ENCODE results near the gene CD300A.

DNA sequence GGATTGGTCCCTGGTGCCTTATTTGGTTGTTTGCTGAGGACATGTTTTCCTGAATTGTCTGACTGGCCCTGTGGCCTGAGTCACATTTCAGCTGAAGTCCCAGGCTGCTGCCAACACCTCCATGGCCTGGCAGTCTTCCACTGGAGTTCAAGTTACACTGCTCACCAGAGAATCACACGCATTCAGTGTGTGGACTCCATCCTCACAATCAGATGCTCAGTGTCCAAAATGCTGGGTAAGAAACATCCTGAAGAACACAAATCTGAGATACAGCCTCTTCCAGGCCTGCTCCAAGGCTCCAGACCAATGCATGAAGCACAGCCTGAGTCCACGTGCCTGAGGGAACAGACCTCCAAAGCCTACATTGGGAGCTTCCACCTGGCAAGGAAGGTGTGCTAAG lies 45.6 kb downstream of the CD300A start:
- TF ChIP-seq, protein P1, sequence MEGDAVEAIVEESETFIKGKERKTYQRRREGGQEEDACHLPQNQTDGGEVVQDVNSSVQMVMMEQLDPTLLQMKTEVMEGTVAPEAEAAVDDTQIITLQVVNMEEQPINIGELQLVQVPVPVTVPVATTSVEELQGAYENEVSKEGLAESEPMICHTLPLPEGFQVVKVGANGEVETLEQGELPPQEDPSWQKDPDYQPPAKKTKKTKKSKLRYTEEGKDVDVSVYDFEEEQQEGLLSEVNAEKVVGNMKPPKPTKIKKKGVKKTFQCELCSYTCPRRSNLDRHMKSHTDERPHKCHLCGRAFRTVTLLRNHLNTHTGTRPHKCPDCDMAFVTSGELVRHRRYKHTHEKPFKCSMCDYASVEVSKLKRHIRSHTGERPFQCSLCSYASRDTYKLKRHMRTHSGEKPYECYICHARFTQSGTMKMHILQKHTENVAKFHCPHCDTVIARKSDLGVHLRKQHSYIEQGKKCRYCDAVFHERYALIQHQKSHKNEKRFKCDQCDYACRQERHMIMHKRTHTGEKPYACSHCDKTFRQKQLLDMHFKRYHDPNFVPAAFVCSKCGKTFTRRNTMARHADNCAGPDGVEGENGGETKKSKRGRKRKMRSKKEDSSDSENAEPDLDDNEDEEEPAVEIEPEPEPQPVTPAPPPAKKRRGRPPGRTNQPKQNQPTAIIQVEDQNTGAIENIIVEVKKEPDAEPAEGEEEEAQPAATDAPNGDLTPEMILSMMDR (IDR thresholded peaks at IDR 0.05; ENCODE audit: insufficient read depth, low read length) = no peak
- TF ChIP-seq POLR2AphosphoS5 (IDR thresholded peaks at IDR 0.05; ENCODE audit: low read depth) (no peak), SPI1 (IDR thresholded peaks at IDR 0.05; ENCODE audit: borderline replicate concordance, low read depth) (no peak), GABPA (IDR thresholded peaks at IDR 0.05; ENCODE audit: low read depth) (no peak)
- TF ChIP-seq, protein P2, sequence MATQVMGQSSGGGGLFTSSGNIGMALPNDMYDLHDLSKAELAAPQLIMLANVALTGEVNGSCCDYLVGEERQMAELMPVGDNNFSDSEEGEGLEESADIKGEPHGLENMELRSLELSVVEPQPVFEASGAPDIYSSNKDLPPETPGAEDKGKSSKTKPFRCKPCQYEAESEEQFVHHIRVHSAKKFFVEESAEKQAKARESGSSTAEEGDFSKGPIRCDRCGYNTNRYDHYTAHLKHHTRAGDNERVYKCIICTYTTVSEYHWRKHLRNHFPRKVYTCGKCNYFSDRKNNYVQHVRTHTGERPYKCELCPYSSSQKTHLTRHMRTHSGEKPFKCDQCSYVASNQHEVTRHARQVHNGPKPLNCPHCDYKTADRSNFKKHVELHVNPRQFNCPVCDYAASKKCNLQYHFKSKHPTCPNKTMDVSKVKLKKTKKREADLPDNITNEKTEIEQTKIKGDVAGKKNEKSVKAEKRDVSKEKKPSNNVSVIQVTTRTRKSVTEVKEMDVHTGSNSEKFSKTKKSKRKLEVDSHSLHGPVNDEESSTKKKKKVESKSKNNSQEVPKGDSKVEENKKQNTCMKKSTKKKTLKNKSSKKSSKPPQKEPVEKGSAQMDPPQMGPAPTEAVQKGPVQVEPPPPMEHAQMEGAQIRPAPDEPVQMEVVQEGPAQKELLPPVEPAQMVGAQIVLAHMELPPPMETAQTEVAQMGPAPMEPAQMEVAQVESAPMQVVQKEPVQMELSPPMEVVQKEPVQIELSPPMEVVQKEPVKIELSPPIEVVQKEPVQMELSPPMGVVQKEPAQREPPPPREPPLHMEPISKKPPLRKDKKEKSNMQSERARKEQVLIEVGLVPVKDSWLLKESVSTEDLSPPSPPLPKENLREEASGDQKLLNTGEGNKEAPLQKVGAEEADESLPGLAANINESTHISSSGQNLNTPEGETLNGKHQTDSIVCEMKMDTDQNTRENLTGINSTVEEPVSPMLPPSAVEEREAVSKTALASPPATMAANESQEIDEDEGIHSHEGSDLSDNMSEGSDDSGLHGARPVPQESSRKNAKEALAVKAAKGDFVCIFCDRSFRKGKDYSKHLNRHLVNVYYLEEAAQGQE (IDR thresholded peaks at IDR 0.05; ENCODE audit: insufficient replicate concordance, low read depth) = no peak
